Osteoblast (primary cell): Measurements from ENCODE around the gene COL9A1. TPM values are rescaled to one million over a fixed set of nuclear protein-coding genes. Genes with fewer than 3 reads are reported as not detected.

Source experiments
- DNase-seq: peaks from one replicate; pipeline ENCODE4 v3.0.0; 2011; ENCODE audit warnings: low spot score, mixed read lengths; ENCODE audit not compliant: insufficient read length; ENCODE audit errors: missing footprints
- H2AFZ ChIP-seq: 2 replicates; pipeline ENCODE4 v1.6.0; 2011; ENCODE audit warnings: mild to moderate bottlenecking, low read length
- H3K27ac ChIP-seq: 2 replicates; pipeline ENCODE4 v1.5.1; 2011; ENCODE audit warnings: mild to moderate bottlenecking, low read depth, low read length, moderate library complexity
- H3K27me3 ChIP-seq: 2 replicates; pipeline ENCODE4 v1.6.0; 2012; ENCODE audit warnings: mild to moderate bottlenecking, control low read depth, inconsistent platforms, low read length, moderate library complexity; ENCODE audit not compliant: insufficient read depth
- H3K36me3 ChIP-seq: 2 replicates; pipeline ENCODE4 v1.5.1; 2011; ENCODE audit warnings: mild to moderate bottlenecking, low read length, control low read depth, moderate library complexity; ENCODE audit not compliant: insufficient read depth
- H3K4me1 ChIP-seq: 2 replicates; pipeline ENCODE4 v1.5.1; 2011; ENCODE audit warnings: mild to moderate bottlenecking, low read length, control low read depth, moderate library complexity; ENCODE audit not compliant: insufficient read depth
- H3K4me2 ChIP-seq: 2 replicates; pipeline ENCODE4 v1.6.0; 2011; ENCODE audit warnings: mild to moderate bottlenecking, low read length; ENCODE audit not compliant: insufficient read depth
- H3K4me3 ChIP-seq: fragments of 200-600 bp; sonication (generic); 3 replicates; pipeline ENCODE4 v1.5.1; 2012; ENCODE audit warnings: mild to moderate bottlenecking, low read length, inconsistent platforms; ENCODE audit not compliant: insufficient read depth
- H3K79me2 ChIP-seq: 2 replicates; pipeline ENCODE4 v1.6.0; 2012; ENCODE audit warnings: mild to moderate bottlenecking, low read length, control low read depth, inconsistent platforms; ENCODE audit not compliant: insufficient read depth
- H3K9me3 ChIP-seq: 2 replicates; pipeline ENCODE4 v1.5.1; 2011; ENCODE audit warnings: low read depth, low read length, control low read depth
- H4K20me1 ChIP-seq: 2 replicates; pipeline ENCODE4 v1.6.0; 2012; ENCODE audit warnings: mild to moderate bottlenecking, low read length, control low read depth; ENCODE audit not compliant: insufficient read depth
- total RNA-seq: library from RNA; depleted of rRNA; stranded (reverse); fragments of >200 nt; gene quantifications from 2 replicates; pipeline ENCODE4 v1.2.3, GENCODE V29; 2012
- TF ChIP-seq, protein P1 (sequence below): IDR thresholded peaks from 2 replicates; pipeline ENCODE4 v1.5.1; 2011; ENCODE audit warnings: mild to moderate bottlenecking, low read depth, low read length, moderate library complexity; ENCODE audit errors: extremely low read depth

The COL9A1 gene
- total RNA-seq, 1 donor: not detected

DNA sequence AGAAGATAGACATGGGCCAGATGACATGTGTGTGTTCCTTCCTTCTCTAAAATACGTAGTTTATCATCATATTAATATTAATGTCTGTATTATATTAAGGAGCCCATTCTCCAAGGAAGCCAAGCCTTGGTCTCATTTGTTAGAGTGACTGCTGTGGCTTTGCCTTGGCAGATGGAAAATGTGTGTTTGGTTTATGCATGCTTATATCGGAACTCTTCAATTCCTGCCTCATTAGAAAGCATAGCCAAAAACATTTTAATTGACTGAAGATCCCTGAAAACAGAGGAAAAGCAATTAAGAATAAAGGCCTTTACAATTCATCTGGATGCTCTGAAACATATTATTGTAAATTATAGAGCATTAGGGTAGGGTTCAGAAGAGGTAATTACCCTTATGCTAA, 106.4 kb downstream of the COL9A1 start:
- H3K36me3 ChIP-seq: no peaks in the 10 kb centered on the region
- H3K27me3 ChIP-seq: no peaks in the 10 kb centered on the region
- DNase-seq: no peak
- no peak overlapping the region for H3K4me3 ChIP-seq
- H3K9me3 ChIP-seq: no peaks in the 10 kb centered on the region
- no peaks in the 10 kb centered on the region for H4K20me1 ChIP-seq
- TF ChIP-seq, protein P1, sequence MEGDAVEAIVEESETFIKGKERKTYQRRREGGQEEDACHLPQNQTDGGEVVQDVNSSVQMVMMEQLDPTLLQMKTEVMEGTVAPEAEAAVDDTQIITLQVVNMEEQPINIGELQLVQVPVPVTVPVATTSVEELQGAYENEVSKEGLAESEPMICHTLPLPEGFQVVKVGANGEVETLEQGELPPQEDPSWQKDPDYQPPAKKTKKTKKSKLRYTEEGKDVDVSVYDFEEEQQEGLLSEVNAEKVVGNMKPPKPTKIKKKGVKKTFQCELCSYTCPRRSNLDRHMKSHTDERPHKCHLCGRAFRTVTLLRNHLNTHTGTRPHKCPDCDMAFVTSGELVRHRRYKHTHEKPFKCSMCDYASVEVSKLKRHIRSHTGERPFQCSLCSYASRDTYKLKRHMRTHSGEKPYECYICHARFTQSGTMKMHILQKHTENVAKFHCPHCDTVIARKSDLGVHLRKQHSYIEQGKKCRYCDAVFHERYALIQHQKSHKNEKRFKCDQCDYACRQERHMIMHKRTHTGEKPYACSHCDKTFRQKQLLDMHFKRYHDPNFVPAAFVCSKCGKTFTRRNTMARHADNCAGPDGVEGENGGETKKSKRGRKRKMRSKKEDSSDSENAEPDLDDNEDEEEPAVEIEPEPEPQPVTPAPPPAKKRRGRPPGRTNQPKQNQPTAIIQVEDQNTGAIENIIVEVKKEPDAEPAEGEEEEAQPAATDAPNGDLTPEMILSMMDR: no peak
- H3K27ac ChIP-seq: no peak overlapping the region
- H3K4me1 ChIP-seq: no peaks in the 10 kb centered on the region
- no peak overlapping the region for H3K4me2 ChIP-seq
- no peak overlapping the region for H2AFZ ChIP-seq
- no peaks in the 10 kb centered on the region for H3K79me2 ChIP-seq

DNA sequence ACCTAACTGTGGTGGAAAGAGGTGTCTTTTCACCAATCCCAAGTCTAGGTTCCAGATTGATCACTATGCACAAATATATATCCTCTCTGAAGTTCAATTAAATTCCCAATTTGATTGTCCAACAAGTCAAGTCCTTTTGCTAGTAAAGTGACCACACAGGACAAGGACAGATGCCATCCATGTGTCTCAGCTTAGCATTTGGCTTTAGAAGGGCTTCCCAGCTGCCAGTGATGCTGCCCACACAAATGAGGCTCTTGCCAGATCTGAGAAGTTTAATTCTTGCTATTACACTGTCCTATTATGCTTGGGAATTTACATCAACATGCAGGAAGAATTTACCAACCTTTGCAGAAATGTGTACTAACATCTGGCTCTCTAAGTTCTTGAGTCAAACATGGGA, 108.5 kb downstream of the COL9A1 start:
- H3K27ac ChIP-seq: no peak overlapping the region
- no peak for DNase-seq
- H3K9me3 ChIP-seq: no peaks in the 10 kb centered on the region
- no peaks in the 10 kb centered on the region for H3K27me3 ChIP-seq
- H3K4me2 ChIP-seq: no peak overlapping the region
- H4K20me1 ChIP-seq: no peaks in the 10 kb centered on the region
- no peak overlapping the region for H3K4me3 ChIP-seq
- H3K4me1 ChIP-seq: no peaks in the 10 kb centered on the region
- no peaks in the 10 kb centered on the region for H3K36me3 ChIP-seq
- no peak overlapping the region for H2AFZ ChIP-seq
- no peaks in the 10 kb centered on the region for H3K79me2 ChIP-seq
- TF ChIP-seq, protein P1: no peak

GRCh38 chr6:70188202-70188601, 114.7 kb downstream of the COL9A1 start:
- Histone ChIP-seq H4K20me1 (no peaks in the 10 kb centered on the region), H3K36me3 (no peaks in the 10 kb centered on the region), H3K79me2 (no peaks in the 10 kb centered on the region), H3K4me3 (no peak overlapping the region), H3K4me2 (no peak overlapping the region), H3K27ac (no peak overlapping the region), H3K9me3 (no peaks in the 10 kb centered on the region), H3K27me3 (no peaks in the 10 kb centered on the region), H2AFZ (no peak overlapping the region), H3K4me1 (no peaks in the 10 kb centered on the region)
- TF ChIP-seq, protein P1: no peak
- DNase-seq: no peak

- DNase-seq: no peak
- Histone ChIP-seq H3K36me3 (no peaks in the 10 kb centered on the region), H3K4me3 (no peak overlapping the region), H3K79me2 (no peaks in the 10 kb centered on the region), H3K9me3 (no peaks in the 10 kb centered on the region), H3K27ac (no peak overlapping the region), H4K20me1 (no peaks in the 10 kb centered on the region), H2AFZ (no peak overlapping the region), H3K27me3 (no peaks in the 10 kb centered on the region), H3K4me2 (no peak overlapping the region), H3K4me1 (no peaks in the 10 kb centered on the region)
- TF ChIP-seq, protein P1: no peak
These were observed 116.4 kb downstream of the COL9A1 start for GRCh38 chr6:70186461-70186860.
